B cell (primary cell): ENCODE data around the gene ZNF766. TPM values are rescaled to one million over a fixed set of nuclear protein-coding genes. Genes with fewer than 3 reads are reported as not detected.

Experiments used
- ATAC-seq: fragments of 200-7000 bp; cut with Tn5 transposase; one replicate; pipeline ENCODE4 v1.10.0; 2021; ENCODE audit warnings: low read depth, mild to moderate bottlenecking, moderate number of reproducible peaks, moderate library complexity
- CTCF ChIA-PET: fragments of 350-600 bp; sonication (Branson Sonifier 250); formaldehyde crosslinking; loops from one replicate; lab custom pipeline; 2021; ENCODE audit warnings: antibody characterized with exemption, inconsistent platforms; lab: Charles Lee
- POLR2A ChIA-PET: fragments of 350-600 bp; sonication (Branson Sonifier 250); formaldehyde crosslinking; loops from one replicate; lab custom pipeline; 2021; ENCODE audit warnings: antibody characterized with exemption; lab: Charles Lee
- DNase-seq: peaks from one replicate; pipeline ENCODE4 v3.0.0; 2013
- H2AFZ ChIP-seq: 2 replicates; pipeline ENCODE4 v1.6.1; 2012; ENCODE audit warnings: mild to moderate bottlenecking, low read depth, low read length; ENCODE audit not compliant: insufficient read depth, poor library complexity, severe bottlenecking
- H3K27ac ChIP-seq, 2 donors: 1 replicate in 1 of 2; 2 replicates in 1 of 2; pipeline ENCODE4 v1.5.1; 2012 to 2013; ENCODE audit warnings: low read length in 2 of 2, mild to moderate bottlenecking in 2 of 2, moderate library complexity in 1 of 2
- H3K27me3 ChIP-seq, 4 experiments: fragments of 200-600 bp in 1 of 4; sonication (generic) in 1 of 4; replicated peaks in 1 of 4; 1 replicate in 2 of 4; 2 replicates in 2 of 4; pipeline versions ENCODE4 v1.6.1 to v1.7.0; 2013 to 2016; ENCODE audit warnings: low read length in 3 of 4, mild to moderate bottlenecking in 2 of 4, mixed read lengths in 1 of 4, moderate library complexity in 1 of 4; ENCODE audit not compliant: insufficient read depth in 4 of 4, control insufficient read depth in 3 of 4; ENCODE audit errors: control extremely low read depth in 1 of 4
- H3K36me3 ChIP-seq, 2 experiments: replicated peaks in 1 of 2; 1 replicate in 1 of 2; 2 replicates in 1 of 2; pipeline versions ENCODE4 v1.6.1 to v1.7.1; 2013; ENCODE audit warnings: low read length in 1 of 2; ENCODE audit not compliant: insufficient read depth in 2 of 2, control insufficient read depth in 1 of 2; ENCODE audit errors: control extremely low read depth in 1 of 2, extremely low read depth in 1 of 2
- H3K4me1 ChIP-seq, 2 donors: fragments of 200-600 bp in 1 of 2; sonication (generic) in 1 of 2; 1 replicate in 1 of 2; 2 replicates in 1 of 2; pipeline versions ENCODE4 v1.5.1 to v1.6.1; 2013 to 2017; ENCODE audit warnings: low read length in 2 of 2; ENCODE audit not compliant: control insufficient read depth in 2 of 2, insufficient read depth in 2 of 2
- H3K4me2 ChIP-seq: replicated peaks from 2 replicates; pipeline ENCODE3; 2012; ENCODE audit warnings: mild to moderate bottlenecking, low read depth, low read length; ENCODE audit not compliant: poor library complexity, severe bottlenecking
- H3K4me3 ChIP-seq, 5 experiments: fragments of 200-600 bp in 1 of 5; sonication (generic) in 1 of 5; 1 replicate in 3 of 5; 2 replicates in 2 of 5; pipeline versions ENCODE4 v1.5.1 to v1.7.0; 2011 to 2016; ENCODE audit warnings: low read length in 4 of 5, mild to moderate bottlenecking in 4 of 5, low read depth in 2 of 5, control low read depth in 1 of 5, moderate library complexity in 1 of 5; ENCODE audit not compliant: insufficient read depth in 1 of 5; ENCODE audit errors: control extremely low read depth in 1 of 5, extremely low read depth in 1 of 5
- H3K79me2 ChIP-seq: fragments of 200-600 bp; sonication (generic); one replicate; pipeline ENCODE4 v1.6.0; 2016; ENCODE audit warnings: low read length; ENCODE audit not compliant: control insufficient read depth, insufficient read depth
- H3K9ac ChIP-seq: fragments of 200-600 bp; sonication (generic); 2 replicates; pipeline ENCODE4 v1.6.1; 2017; ENCODE audit warnings: mild to moderate bottlenecking, low read length, moderate library complexity
- H3K9me3 ChIP-seq, 3 donors: one replicate each; pipeline versions ENCODE4 v1.6.1 to v1.7.1; 2013; ENCODE audit warnings: low read length in 2 of 3; ENCODE audit not compliant: control insufficient read depth in 2 of 3, insufficient read depth in 1 of 3; ENCODE audit errors: control extremely low read depth in 1 of 3
- H4K20me1 ChIP-seq: 2 replicates; pipeline ENCODE4 v1.6.0; 2012; ENCODE audit warnings: mild to moderate bottlenecking, low read length; ENCODE audit not compliant: insufficient read depth, control insufficient read depth, poor library complexity, severe bottlenecking
- H3K27ac Mint-ChIP-seq: one replicate; pipeline ENCODE4 v1.8.0; 2021; ENCODE audit warnings: mixed read lengths
- H3K27me3 Mint-ChIP-seq: one replicate; pipeline ENCODE4 v1.8.0; 2021; ENCODE audit warnings: mixed read lengths
- H3K4me1 Mint-ChIP-seq: one replicate; pipeline ENCODE4 v1.8.0; 2021; ENCODE audit warnings: mixed read lengths
- H3K4me3 Mint-ChIP-seq: one replicate; pipeline ENCODE4 v1.8.0; 2021; ENCODE audit warnings: mixed read lengths
- H3K9me3 Mint-ChIP-seq: one replicate; pipeline ENCODE4 v1.8.0; 2022; ENCODE audit warnings: mixed read lengths; ENCODE audit not compliant: insufficient read depth
- EZH2 ChIP-seq: IDR thresholded peaks from 2 replicates; pipeline ENCODE4 v1.6.1; 2012; ENCODE audit warnings: borderline replicate concordance, low read depth, mild to moderate bottlenecking, moderate library complexity, low read length; ENCODE audit not compliant: insufficient read depth, poor library complexity, severe bottlenecking
- WGBS: methylation state at CpG from one replicate; pipeline ENCODE4 v1.1.5; 2013; ENCODE audit warnings: missing lambda C conversion rate; ENCODE audit not compliant: insufficient coverage; 5-methylcytosine and 5-hydroxymethylcytosine counted together
- intact Hi-C: fragments of 100-400 bp; cut with micrococcal nuclease; formaldehyde crosslinking; loops from one replicate; pipeline ENCODE4 v1.10.0; 2022
- polyA plus RNA-seq: library from polyadenylated mRNA; depleted of rRNA; stranded (reverse); fragments of >200 nt; gene quantifications from 2 replicates; pipeline ENCODE4 v1.2.3, GENCODE V29; 2012
- total RNA-seq, 2 donors: library from RNA; stranded (reverse); fragments of 120-200 nt in 1 of 2; gene quantifications; 1 replicate in 1 of 2; 2 replicates in 1 of 2; pipeline versions ENCODE4 v1.2.3 to v1.2.4, GENCODE V29; 2013 to 2022
- TF ChIP-seq, protein P1 (sequence below): fragments of 200-600 bp; IDR thresholded peaks from one replicate; pipeline ENCODE4 v1.8.0; 2022; ENCODE audit warnings: antibody characterized with exemption, mild to moderate bottlenecking

ZNF766 gene
- total and polyA plus RNA-seq, 2 donors (not counting 1 experiment from before 2014, with no cell fraction given): 9.9 to 48.3 TPM

GRCh38 chr19:52274191-52274590 is 4.8 kb downstream of the ZNF766 start:
- DNase-seq (no peak), ATAC-seq (no peak)
- peaks cover 16 to 27% of the 10 kb centered on the region in 2 donors for H3K4me1 ChIP-seq
- peaks cover 3 to 35% (median 5%) of the 10 kb centered on the region in 3 donors for H3K9me3 ChIP-seq
- no peak overlapping the region for H3K27ac ChIP-seq
- peaks cover 71% of the 10 kb centered on the region for H4K20me1 ChIP-seq
- Mint-ChIP-seq H3K27me3 (no peaks in the 10 kb centered on the region), H3K4me3 (no peak overlapping the region), H3K4me1 (peaks cover 76% of the 10 kb centered on the region), H3K9me3 (peaks cover 10% of the 10 kb centered on the region), H3K27ac (no peak overlapping the region)
- no peak for TF ChIP-seq EZH2
- TF ChIP-seq, protein P1, sequence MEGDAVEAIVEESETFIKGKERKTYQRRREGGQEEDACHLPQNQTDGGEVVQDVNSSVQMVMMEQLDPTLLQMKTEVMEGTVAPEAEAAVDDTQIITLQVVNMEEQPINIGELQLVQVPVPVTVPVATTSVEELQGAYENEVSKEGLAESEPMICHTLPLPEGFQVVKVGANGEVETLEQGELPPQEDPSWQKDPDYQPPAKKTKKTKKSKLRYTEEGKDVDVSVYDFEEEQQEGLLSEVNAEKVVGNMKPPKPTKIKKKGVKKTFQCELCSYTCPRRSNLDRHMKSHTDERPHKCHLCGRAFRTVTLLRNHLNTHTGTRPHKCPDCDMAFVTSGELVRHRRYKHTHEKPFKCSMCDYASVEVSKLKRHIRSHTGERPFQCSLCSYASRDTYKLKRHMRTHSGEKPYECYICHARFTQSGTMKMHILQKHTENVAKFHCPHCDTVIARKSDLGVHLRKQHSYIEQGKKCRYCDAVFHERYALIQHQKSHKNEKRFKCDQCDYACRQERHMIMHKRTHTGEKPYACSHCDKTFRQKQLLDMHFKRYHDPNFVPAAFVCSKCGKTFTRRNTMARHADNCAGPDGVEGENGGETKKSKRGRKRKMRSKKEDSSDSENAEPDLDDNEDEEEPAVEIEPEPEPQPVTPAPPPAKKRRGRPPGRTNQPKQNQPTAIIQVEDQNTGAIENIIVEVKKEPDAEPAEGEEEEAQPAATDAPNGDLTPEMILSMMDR: no peak
- CTCF ChIA-PET: no interaction called here
- H3K4me2 ChIP-seq: no peak overlapping the region
- no peaks in the 10 kb centered on the region for H3K27me3 ChIP-seq
- 88% methylated on average over 4 of the region's 5 CpGs for WGBS
- peaks cover 98% of the 10 kb centered on the region for H3K79me2 ChIP-seq
- no peak overlapping the region for H2AFZ ChIP-seq
- no peak overlapping the region for H3K4me3 ChIP-seq
- POLR2A ChIA-PET: no interaction called here
- intact Hi-C loops: no loop called here
- peaks cover 4 to 33% of the 10 kb centered on the region in 2 experiments for H3K36me3 ChIP-seq
- no peak overlapping the region for H3K9ac ChIP-seq

- Histone ChIP-seq H3K4me1 (peaks cover 9 to 19% of the 10 kb centered on the region in 2 donors), H3K27me3 (no peaks in the 10 kb centered on the region), H3K79me2 (peaks cover 100% of the 10 kb centered on the region), H3K4me2 (peak overlapping the region; percentile 30), H2AFZ (no peak overlapping the region), H3K36me3 (peaks cover 4 to 33% of the 10 kb centered on the region in 2 experiments), H3K4me3 (no peak overlapping the region), H3K27ac (no peak overlapping the region), H3K9ac (no peak overlapping the region), H3K9me3 (peaks cover 5 to 45% (median 5%) of the 10 kb centered on the region in 3 donors), H4K20me1 (peaks cover 80% of the 10 kb centered on the region)
- Mint-ChIP-seq H3K4me1 (peaks cover 66% of the 10 kb centered on the region), H3K4me3 (no peak overlapping the region), H3K27ac (no peak overlapping the region), H3K9me3 (peaks cover 10% of the 10 kb centered on the region), H3K27me3 (no peaks in the 10 kb centered on the region)
- ChIA-PET CTCF (no interaction called here), POLR2A (no interaction called here)
- no peak for TF ChIP-seq EZH2
- TF ChIP-seq, protein P1: no peak
- WGBS: no CpG with 5 or more reads among the region's 5 CpGs
- intact Hi-C loops: no loop called here
- no peak for DNase-seq
- ATAC-seq: no peak
Measured at GRCh38 chr19:52275988-52276387, 6.6 kb downstream of the ZNF766 start.
